ENCODE results near the gene NTSR2.

- TF ChIP-seq EZH2 (IDR thresholded peaks at IDR 0.05): no peak
- no peak for TF ChIP-seq POLR2AphosphoS5 (IDR thresholded peaks at IDR 0.05; ENCODE audit: borderline replicate concordance, low read depth, low read length)
- TF ChIP-seq FOXP2 (optimal IDR thresholded peaks at IDR 0.05; ENCODE audit: control extremely low read depth, extremely low read length, insufficient read depth): no peak
Observed at GRCh38 chr2:11711751-11712150, 41.8 kb upstream of the NTSR2 start.
